Calu3 (cell line): ENCODE measurements around the gene RENBP. TPM values are rescaled to one million over a fixed set of nuclear protein-coding genes. Genes with fewer than 3 reads are reported as not detected.

Experiments used
- BruUV-seq: library from RNA; stranded (reverse); fragments of 400-500 nt; replicated peaks from 2 replicates; lab custom pipeline; 2021; lab: Mats Ljungman, UMichigan
- CTCF ChIA-PET: fragments of 300-600 bp; sonication (Branson Sonifier 250); formaldehyde crosslinking; loops from one replicate; lab custom pipeline; 2022; ENCODE audit warnings: antibody characterized with exemption; lab: Charles Lee
- DNase-seq: peaks from one replicate; pipeline ENCODE4 v3.0.0; 2022
- H3K27ac Mint-ChIP-seq: one replicate; pipeline ENCODE4 v1.8.0; 2022; ENCODE audit warnings: mixed read lengths; ENCODE audit not compliant: unreplicated experiment
- H3K27me3 Mint-ChIP-seq: one replicate; pipeline ENCODE4 v1.8.0; 2022; ENCODE audit warnings: mixed read lengths; ENCODE audit not compliant: unreplicated experiment
- H3K36me3 Mint-ChIP-seq: one replicate; pipeline ENCODE4 v1.8.0; 2022; ENCODE audit warnings: mild to moderate bottlenecking, moderate library complexity, mixed read lengths; ENCODE audit not compliant: insufficient read depth, unreplicated experiment
- H3K4me1 Mint-ChIP-seq: one replicate; pipeline ENCODE4 v1.8.0; 2022; ENCODE audit warnings: mild to moderate bottlenecking, low read depth, mixed read lengths; ENCODE audit not compliant: unreplicated experiment
- H3K4me3 Mint-ChIP-seq: one replicate; pipeline ENCODE4 v1.8.0; 2022; ENCODE audit warnings: mild to moderate bottlenecking, low read depth, moderate library complexity, mixed read lengths; ENCODE audit not compliant: unreplicated experiment
- H3K9me3 Mint-ChIP-seq: one replicate; pipeline ENCODE4 v1.8.0; 2022; ENCODE audit warnings: low read depth, mixed read lengths; ENCODE audit not compliant: unreplicated experiment
- intact Hi-C: fragments of 100-400 bp; cut with micrococcal nuclease; formaldehyde crosslinking; loops from one replicate; pipeline ENCODE4 v1.10.0; 2022; ENCODE audit not compliant: unreplicated experiment
- total RNA-seq: library from RNA; stranded (reverse); gene quantifications from 2 replicates; pipeline ENCODE4 v1.2.3, GENCODE V29; 2022
- TF ChIP-seq, protein P1 (sequence below): fragments of 200-600 bp; IDR thresholded peaks from one replicate; pipeline ENCODE4 v1.8.0; 2022; ENCODE audit warnings: antibody characterized with exemption; ENCODE audit not compliant: unreplicated experiment

The RENBP gene
- total RNA-seq, 1 experiment from 2014 or later: 0.80 TPM

DNA sequence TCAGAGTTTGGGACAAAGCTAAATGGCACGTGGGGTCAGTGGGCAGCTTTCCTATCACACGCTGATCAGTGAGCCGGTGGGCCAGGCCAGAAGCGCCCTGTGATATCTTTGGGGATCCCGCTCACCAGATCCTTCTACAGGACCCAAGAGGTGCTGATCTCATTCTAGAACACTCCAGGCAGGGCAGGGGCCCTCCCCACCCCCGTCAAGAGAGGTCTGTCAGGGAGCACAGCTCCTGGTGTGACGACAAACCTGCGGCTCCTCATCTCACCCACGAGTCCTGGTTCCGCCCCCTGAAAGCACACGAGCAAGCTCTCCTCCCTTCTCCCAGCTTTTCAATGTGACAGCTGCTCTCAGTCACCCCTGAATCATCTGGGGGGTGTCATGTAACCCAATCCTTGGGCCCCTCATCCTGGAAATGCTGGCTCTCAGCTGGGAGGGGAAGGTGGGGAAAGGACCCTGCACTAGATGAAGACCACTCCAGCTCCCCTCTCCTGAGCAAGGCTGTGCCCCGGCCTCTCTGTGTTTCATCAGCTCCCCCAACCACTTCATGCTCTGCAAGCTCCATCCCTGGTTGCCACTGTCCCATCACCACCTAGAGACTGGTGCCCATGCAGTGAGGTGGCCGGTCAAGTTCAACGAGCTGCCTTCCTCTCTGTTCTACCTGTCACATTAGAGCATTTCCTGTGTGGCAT lies 22.5 kb upstream of the RENBP start:
- H3K9me3 Mint-ChIP-seq: no peaks in the 10 kb centered on the region
- H3K36me3 Mint-ChIP-seq: peaks cover 49% of the 10 kb centered on the region
- H3K27me3 Mint-ChIP-seq: no peaks in the 10 kb centered on the region
- peaks cover 23% of the 10 kb centered on the region for H3K4me1 Mint-ChIP-seq
- TF ChIP-seq, protein P1, sequence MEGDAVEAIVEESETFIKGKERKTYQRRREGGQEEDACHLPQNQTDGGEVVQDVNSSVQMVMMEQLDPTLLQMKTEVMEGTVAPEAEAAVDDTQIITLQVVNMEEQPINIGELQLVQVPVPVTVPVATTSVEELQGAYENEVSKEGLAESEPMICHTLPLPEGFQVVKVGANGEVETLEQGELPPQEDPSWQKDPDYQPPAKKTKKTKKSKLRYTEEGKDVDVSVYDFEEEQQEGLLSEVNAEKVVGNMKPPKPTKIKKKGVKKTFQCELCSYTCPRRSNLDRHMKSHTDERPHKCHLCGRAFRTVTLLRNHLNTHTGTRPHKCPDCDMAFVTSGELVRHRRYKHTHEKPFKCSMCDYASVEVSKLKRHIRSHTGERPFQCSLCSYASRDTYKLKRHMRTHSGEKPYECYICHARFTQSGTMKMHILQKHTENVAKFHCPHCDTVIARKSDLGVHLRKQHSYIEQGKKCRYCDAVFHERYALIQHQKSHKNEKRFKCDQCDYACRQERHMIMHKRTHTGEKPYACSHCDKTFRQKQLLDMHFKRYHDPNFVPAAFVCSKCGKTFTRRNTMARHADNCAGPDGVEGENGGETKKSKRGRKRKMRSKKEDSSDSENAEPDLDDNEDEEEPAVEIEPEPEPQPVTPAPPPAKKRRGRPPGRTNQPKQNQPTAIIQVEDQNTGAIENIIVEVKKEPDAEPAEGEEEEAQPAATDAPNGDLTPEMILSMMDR: no peak
- DNase-seq: no peak
- intact Hi-C loops: no loop called here
- no TSS peak for BruUV-seq
- peak overlapping the region; percentile 42 for H3K4me3 Mint-ChIP-seq
- CTCF ChIA-PET: no interaction called here
- H3K27ac Mint-ChIP-seq: peak overlapping the region; percentile 52

DNA sequence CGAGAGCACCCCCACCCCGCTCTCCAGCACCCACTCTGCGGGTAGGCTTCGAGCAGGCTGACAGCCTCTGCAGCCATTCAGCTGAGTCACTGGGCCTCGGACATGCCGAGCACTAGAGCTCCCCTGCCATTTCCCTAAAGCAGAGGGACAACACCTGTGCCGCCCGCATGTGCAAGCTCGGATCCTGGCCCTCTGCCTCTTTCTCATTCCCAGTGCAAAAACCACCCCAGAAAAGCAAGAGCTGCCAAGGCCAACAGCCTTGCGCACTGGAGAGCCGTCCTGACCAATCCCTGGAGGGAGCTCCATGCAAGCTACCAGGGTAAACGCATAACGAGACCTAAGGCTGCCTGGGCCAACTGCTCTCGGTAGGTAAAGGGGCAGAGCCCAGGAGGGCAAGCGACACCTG lies 21.8 kb upstream of the RENBP start:
- H3K27me3 Mint-ChIP-seq: no peaks in the 10 kb centered on the region
- DNase-seq: no peak
- peaks cover 23% of the 10 kb centered on the region for H3K4me1 Mint-ChIP-seq
- intact Hi-C loops: no loop called here
- TF ChIP-seq, protein P1: no peak
- no peak overlapping the region for H3K4me3 Mint-ChIP-seq
- CTCF ChIA-PET: no interaction called here
- H3K27ac Mint-ChIP-seq: no peak overlapping the region
- no TSS peak for BruUV-seq
- no peaks in the 10 kb centered on the region for H3K9me3 Mint-ChIP-seq
- H3K36me3 Mint-ChIP-seq: peaks cover 42% of the 10 kb centered on the region

DNA sequence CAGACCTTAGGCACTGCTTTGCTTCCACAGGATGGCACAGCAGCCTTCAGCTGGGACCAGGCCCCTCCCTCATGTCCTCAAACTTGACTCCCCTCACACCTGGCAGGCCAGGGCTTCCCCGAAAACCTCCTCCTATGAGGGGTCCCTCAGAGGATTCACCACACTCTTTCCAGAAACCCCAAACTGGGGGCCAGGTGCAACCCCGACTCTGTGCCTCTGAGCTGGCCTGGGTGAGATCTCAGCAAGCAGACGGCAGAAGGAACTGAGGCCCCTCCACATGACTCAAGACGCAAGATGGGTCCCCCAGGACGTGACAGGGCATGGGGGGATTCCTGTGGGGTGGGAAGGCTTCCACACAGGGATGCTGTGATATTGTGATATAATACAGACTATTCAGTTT lies 21.0 kb upstream of the RENBP start:
- BruUV-seq: no TSS peak
- TF ChIP-seq, protein P1: no peak
- intact Hi-C loops: no loop called here
- no peak for DNase-seq
- no peaks in the 10 kb centered on the region for H3K9me3 Mint-ChIP-seq
- H3K27ac Mint-ChIP-seq: peak overlapping the region; percentile 27
- H3K36me3 Mint-ChIP-seq: peaks cover 41% of the 10 kb centered on the region
- CTCF ChIA-PET: no interaction called here
- no peak overlapping the region for H3K4me3 Mint-ChIP-seq
- peaks cover 23% of the 10 kb centered on the region for H3K4me1 Mint-ChIP-seq
- H3K27me3 Mint-ChIP-seq: no peaks in the 10 kb centered on the region

DNA sequence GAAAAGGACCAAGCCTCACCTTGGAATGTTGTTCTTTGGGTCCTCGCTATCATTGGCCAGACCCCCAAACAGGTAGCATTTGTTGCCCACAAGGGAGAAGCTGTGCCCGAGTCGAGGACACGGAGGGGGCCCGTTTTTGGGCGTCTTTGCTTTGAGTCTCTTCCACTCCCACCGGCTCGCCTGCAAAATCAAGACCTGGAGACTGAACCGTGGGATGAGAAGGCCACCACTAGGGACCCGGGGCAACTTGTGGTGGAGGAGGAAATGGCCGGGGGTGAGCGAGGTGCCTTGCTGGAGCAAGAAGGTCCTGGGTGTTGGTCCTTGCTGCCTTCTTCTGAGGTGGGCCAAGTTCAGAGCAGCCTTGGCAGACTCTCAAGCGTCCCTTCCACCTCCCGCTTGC lies 19.7 kb upstream of the RENBP start:
- Mint-ChIP-seq H3K4me1 (peaks cover 23% of the 10 kb centered on the region), H3K9me3 (no peaks in the 10 kb centered on the region), H3K27me3 (no peaks in the 10 kb centered on the region), H3K27ac (no peak overlapping the region), H3K4me3 (no peak overlapping the region), H3K36me3 (peaks cover 39% of the 10 kb centered on the region)
- BruUV-seq: no TSS peak
- DNase-seq: no peak
- CTCF ChIA-PET: no interaction called here
- intact Hi-C loops: no loop called here
- TF ChIP-seq, protein P1: no peak
